Measurements from ENCODE around the gene CREG2.
"Not testable (repeated sequence)": the region's sequence is repeated elsewhere in the genome, so short reads cannot be mapped to it uniquely, and the experiment has no call there.

Gene CREG2

DNA sequence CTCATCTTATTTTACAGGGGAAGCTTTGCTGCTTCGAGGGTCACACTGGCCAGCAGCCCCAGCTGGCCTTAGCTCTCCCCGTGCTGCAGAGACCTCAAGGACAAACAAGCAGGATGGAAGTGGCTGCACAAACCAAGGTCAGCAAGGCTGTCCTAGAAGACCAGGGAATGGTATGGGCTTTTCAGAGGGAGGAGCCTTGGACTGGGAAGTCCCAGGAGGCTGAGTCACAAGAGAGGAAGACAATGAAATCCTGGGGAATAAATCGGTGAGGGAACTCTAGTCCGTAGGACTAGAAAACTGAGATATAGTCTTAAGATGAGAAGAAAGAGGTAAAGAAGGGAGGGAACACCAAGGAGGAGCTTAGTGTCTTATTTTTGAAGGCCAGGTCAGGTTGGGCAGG lies 15.7 kb downstream of the CREG2 start:
- DNase-seq = no peak

DNA sequence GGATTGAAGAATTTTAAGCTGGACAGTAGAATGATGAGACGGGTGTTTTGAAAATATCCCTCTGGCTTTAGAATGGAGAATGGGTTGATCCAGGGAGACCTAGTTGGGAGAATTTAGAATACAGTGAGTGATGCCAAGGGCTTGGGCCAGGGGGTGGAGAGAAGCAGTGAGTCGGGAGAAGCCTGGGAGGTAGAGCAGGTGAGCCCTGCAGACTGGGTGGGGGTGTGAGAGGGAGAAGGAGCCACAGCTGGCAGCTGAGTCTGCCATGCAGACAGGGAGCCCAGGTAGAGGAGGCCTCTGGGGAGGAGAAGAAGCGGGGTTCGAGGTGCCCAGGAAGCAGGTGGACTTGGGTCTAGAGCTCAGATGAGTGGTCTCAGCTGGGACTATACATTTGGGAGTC lies 18.2 kb downstream of the CREG2 start:
- DNase-seq = no peak

DNA sequence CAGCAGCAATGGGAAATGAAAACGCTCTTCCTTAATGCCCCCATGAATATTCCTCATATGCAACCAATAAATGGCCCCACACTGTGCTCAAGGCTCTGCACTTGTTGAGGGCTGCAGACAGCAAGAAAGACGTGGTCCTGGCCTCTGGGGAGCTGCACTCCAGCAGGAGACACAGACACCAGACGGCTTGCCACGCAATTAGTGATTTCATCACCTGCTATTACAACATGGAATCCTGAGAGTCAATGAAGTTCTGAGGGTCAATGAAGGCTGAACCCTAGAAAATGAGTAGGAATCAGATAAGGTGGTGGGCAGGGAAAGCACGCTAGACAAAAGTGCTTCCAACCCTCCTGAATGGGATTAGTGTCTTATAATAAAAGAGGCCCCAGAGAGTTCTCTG lies 18.9 kb downstream of the CREG2 start:
- DNase-seq = no peak

DNA sequence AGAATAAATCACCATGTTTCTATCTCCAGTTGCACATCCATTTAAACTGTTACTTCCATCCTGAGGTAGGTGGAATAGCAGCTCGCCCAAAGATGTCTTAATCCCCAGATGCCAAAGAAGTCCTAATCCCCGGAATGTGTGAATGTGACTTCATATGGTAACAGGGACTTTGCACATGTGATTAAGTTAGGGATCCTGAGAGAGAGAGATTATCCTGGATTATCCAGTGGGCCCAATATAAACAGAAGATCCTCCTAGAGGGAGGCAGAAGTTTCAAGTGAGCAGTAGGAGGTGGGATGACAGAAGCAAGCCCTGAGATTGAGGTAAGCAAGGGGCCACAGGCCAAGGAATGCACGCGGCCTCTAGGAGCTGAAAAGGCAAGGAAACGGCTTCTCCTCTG lies 19.8 kb downstream of the CREG2 start:
- no peak for DNase-seq

DNA sequence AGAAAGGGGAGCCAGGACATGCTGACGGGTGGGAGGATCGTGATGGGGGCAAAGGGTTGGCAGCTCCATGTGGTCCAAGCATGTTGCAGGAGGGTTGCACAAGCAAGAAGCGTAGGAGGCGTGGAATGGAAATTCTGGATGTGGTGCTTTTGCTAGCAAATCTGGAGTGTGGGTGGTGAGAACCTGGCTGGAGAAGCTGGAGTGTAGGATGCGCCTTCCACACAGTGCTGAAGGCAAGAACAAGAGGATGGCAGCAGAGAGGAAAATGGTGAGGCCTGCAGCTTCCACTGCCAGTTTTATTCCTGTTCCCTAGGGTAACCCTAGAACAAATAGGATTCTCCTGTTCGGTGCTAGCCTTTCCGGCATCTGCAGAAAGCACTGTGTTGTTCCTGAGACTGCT lies 22.4 kb downstream of the CREG2 start:
- DNase-seq = no peak

DNA sequence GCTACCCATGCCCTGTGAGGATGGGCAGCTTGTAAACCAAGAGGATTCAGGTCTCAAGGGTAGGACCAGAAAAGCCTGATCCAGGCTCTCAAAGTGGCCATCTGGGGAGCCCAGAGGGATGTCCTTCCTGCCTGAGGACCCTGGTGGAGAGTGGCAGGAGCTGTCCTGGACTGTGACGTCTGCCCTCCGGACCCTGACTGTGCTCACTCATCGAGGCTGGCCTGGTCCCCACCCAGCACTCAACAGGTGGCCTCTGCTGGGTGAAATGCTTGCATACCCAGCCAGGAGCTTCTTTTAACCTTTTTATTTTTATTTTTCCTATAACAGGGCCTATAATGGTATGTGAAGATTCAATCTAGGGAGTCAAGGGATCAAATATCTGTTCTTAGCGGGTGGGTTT lies 24.5 kb downstream of the CREG2 start:
- no peak for DNase-seq

DNA sequence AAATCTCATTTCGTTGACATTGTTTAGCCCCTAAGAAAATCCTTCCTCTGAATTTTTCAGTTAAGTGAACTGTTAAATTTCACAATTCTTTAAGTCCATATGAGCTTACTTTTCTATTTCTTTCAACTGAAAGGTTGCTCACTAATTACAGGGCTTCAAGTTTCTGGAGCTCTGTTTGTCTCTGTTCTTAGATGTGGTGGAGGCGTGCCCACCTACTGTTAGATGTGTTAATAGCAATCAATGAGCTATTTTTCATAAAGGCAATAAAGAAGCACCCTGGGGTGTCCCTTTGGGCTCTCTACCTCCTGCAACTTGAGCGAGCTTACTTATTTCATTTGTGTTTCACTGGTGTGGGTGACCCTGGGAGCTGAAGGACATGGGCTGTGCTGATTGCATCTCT lies 25.0 kb downstream of the CREG2 start:
- DNase-seq = no peak

DNA sequence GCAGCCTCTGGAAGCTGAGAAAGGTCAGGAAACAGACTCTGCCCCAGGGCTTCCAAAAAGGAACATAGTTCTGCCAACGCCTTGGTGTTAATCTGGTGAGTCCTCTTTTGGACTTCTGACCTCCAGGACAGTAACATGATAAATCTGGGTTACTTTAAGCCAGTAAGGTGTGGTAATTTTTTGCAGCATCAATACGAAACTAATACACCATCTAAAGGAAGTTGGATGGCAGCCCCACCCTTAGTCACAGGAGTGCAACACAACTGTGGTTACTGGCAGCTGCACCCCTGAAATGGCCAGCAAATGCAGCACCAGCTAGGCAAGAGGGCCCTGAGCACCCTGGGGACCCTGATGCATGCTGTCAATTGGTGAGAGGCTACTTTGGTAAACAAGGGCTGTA lies 25.8 kb downstream of the CREG2 start:
- DNase-seq = no peak

DNA sequence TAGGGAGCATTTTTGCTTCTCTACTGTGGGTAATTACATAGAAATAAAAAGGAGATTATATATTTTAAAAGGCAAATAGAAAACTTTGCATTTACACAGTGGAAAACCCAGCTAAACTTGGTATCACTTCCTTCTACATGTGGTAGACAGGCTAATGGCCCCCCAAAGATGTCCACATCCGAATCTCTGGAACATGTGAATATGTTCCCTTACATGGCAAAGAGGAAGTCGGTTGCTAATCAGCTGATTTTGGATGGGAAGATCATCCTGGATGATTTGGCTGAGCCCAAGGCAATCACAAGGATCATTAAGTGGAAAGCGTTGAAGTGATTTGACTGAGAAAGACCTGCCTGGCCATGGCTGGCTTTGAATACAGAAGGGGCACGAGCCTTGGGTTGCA lies 26.2 kb downstream of the CREG2 start:
- DNase-seq = no peak

DNA sequence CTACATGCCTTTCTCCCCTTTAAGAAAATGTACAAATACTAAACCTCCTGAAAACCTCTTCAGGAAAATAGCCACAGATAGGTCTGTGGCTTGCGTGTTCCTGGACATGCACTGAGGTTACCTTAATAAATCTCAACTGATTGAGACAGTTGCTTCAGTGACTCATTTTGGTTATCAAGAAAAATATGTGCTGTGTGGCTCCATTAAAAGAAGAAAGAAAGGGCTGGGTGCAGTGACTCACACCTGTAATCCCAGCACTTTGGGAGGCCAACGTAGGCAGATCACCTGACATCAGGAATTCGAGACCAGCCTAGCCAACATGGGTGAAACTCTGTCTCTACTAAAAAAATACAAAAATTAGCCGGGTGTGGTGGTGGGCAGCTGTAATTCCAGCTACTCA lies 27.1 kb downstream of the CREG2 start:
- no peak for DNase-seq

DNA sequence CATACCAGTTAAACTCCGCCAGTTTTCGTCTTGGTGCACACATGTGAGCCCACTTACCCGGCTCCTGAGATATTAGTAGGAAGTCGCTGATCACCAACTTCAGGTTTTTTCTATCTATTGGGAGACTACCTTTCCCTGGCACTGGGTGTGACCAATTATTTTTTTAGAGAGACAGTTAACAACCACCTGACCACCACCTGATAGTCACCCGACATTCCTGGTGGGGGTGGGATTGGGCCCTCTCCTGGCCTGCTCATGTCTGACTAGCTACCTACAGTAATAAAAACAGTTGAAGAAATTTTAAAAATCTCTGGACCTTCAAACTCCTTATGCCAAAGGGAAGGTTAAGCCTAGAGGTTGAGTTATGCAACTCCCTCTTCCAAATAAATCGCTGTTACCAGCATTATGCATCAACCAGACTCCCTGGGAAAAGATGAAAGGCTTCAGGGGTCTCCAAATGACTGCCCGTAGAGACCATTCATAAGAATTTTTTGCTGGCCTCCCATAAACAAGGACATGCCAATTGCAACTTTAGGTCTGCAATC lies 27.8 kb downstream of the CREG2 start:
- no peak for DNase-seq

DNA sequence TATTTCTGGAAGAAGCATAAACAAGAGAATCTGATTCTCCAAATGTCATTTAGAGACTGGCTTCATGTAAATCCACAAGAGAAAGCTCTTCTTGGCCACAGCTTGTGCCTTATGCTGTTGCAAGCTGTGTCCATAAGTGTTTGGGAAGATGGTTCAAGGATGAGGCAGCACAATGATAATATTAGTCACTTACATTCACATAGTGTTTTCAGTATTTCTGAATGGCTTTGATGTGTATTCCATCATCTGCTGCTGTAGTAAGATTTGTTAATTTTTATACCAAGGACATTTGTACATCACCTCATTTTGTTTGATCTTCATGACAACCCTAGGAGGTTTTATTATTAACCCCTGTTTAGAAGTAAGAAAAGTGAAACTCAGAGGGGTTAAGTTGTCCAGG lies 29.9 kb downstream of the CREG2 start:
- no peak for DNase-seq

DNA sequence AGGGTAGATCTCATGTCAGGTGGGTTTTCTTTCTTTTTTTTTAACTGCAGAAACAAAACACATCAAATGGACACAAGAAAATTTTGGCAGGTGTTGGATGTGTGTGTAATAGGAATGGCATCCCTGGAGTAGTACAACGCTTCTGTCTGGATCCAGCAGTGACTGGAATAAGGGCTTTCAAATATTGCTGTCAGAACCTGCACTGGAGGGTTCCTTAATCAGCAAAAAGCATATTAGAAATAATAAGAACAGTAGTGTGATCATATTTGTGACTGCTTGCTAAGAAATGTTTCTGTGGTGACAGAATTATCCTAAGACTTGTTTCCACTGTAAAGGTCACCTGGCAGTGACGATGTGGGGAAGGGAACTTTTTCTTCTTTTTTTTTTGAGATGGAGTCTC lies 30.8 kb downstream of the CREG2 start:
- no peak for DNase-seq

DNA sequence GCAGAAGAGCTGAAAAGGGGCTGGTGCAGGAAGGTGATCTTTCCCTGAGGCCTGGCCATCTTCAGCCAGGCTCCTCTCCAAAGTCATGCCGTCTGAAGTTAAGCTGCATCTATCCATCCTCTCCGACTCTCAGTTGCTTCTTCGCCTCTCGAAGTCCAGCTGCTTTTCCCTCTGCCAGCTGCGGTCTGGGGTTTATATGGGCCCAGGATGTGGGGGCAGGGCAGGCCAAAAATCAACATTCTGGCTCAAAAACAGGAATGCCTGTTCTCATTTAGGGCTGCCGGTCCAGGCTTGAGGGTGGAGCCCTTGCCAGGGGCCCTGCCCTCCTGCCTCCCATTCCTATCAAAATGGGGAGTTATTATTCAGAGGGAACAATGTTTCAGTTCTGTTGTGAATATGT lies 31.2 kb downstream of the CREG2 start:
- DNase-seq = no peak

DNA sequence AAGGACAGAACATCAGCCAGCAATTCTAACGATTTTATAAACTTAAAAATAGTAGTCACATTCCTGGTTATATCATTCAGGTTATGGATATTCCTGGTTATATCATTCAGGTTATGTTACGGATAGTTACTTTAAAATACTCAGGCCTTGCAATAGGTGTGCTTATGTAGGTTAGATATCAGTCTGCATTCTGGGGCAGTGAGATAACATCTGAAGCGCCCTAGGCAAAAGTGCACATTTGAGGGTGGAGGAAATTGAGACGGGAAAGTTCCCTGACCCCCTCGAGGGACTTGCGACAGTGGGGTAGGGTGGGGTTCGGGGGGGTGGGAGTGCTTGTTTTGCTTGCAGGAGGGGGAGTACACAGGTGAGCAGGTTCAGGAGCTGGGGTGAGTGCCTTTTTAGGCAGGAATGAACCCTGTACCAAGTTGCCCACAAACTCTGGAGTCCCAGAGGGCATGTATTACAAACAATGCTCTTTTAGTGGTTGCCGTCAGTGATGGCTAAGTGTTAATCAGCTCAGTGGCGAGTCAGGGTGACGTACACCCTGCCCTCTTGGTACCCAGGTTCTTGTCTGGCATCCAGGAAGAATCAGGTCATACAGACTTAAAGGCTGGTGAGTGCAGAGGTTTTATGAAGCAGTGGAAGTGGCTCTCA lies 31.8 kb downstream of the CREG2 start:
- DNase-seq = no peak

DNA sequence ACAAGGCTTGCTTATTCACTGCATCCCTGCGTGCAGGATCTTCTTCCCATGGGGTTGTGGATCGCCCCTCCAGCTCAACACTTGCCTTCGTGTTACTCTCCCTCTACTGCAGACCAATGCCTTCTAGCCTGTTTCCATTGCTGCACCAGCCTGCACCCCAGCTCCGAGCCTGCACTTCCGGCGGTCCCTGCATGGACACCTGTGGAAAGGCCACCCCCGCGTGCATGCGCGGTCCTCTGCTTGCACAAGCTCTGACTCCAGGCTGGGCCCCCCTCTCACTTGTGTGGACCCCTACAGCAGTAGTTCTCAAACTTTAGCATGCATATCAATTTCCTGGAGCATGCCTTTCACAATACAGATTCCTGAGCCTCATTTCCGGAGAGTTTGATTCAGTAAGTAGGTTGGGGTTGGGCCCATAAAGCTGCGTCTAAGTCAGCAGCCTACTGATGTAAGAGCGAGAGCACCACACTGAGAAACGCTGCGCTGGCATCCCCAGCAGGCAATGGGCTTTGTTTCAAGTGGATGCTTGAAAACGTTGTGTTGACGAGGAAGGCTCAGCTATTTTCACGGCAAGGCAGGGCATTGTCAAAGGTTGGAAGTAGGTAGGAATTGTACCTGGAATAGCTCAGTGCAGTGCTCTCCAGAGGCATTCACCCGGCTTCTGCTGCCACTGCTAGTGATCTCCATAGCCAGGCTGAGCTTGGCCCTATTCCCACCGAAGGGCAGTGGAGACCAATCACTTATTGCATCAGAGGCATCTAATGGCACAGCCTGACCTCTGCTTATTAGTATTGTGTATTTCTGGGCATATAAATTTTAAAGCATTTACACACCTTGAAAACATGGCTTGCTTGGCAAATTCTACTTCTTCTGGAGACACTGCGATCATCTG lies 32.6 kb downstream of the CREG2 start:
- no peak for DNase-seq

DNA sequence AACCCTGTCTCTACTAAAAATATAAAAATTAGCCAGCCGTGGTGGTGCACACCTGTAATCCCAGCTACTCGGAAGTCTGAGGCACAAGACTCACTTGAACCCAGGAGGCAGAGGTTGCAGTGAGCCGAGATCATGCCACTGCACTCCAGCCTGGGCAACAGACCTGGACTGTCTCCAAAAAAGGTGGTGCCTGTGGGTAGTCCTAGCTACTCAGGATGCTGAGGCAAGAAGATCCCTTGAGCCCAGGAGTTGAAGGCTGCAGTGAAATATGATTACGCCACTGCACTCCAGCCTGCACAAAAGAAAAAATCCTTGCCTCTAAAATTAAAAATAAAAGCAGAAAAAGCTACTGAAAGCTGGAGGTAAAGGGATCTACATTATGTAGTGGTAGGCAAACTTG lies 34.7 kb downstream of the CREG2 start:
- DNase-seq = not testable (repeated sequence)

DNA sequence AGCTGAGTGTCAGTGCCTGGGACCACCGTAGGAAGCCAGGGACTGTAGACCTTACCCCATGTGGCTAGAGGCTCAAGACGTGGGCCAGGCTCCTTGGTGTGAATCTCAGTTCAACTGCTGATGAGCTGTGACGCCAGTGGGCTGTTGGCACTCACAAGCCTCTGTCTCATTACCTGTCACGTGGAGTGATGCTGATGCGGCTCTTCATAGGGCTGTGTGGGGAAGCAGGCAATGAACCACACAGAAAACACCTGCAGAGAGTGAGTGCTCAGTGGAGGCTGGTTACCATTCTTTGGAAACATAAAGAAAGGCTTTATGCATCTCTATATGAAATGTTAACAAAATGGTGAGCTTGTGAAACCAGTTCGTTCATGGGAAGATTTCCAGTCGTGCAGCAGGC lies 36.1 kb downstream of the CREG2 start:
- no peak for DNase-seq

DNA sequence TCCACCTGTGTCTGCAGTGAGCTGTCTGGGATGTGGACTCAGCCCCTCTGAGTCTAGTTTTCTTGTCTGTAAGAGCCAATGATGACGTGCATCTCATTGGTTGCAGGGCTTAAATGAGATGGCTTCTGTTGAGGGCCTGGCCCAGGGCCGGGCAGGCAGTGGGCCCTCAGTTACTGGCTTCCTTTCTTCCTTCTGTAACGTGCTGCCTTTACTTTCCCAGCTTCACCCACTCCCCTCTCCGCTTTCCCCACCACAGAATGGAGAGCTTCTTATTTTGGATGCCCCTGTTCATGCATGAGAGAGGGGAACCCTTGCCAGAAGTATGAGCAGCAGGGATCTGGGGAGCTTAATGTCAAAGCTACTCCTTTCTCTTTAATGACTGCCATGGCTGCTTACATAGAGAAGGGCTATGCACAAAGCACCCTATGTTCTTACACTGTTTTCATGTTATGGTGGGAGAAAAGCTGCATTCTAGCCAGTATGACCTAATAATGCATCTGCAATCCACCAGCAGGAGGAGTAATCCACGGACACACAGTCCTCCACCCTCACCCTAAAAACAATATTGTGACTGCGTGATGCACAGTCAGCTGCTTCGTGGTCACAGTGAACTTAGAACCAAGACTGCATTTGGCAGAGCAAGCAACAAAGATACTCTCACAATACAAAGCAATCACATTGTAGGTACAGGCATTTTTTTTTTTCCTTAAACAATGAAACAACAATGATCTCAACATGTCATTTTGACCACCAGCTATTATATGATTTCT lies 37.2 kb downstream of the CREG2 start:
- DNase-seq = no peak

DNA sequence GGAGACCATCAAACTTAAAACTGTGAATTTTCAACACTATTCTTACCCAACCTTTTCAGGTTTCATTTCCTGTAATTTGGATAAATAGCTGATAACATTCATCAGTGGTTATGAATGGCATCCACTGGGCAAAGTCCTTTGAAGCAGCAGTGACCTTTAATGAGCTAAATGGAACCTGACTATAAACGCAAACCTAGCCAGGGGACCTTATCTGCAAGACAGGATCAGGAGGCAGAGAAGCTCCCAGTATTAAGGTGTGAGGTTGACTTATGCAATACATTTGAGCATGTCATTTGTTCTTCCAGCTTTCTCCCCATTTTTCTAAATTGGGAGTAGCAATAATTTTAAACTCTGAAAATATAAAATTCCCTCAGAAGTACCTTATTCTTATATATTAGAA lies 38.4 kb downstream of the CREG2 start:
- DNase-seq = no peak

DNA sequence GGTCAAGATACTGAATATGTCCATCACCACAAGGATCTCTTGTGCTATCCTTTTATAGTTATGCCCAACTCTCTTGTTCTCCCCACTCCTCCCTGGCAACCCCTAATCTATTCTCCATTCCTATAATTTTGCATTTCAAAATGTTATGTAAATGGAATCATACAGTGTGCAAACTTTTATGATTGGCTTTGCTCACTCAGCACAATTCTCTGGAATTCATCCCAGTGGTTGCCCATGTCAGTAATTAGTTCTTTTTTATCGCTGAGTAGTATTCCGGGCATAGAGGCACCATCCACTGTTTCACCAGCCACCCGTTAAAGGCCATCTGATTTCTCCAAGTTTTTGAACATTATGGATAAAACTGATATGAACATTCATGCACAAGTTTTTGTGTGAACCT lies 40.4 kb downstream of the CREG2 start:
- no peak for DNase-seq

DNA sequence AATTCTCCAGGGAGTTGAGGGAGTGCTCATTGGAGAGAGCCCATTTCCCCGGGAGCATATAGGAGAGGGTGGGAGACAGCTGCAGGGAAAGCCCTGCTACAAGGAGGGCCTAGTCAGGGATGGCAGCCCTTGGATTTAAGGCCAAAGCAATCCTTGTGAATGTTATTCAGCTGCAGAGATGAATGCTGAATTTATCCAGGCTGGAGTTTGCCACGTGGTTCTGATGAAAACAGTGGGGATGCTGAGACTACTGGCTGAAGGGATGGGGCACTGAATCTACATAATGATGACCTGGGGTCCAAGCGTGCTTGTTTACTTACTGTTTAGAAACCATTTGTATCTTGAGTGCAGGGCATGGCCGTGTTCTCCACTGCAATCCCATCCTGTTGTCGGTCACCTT lies 43.2 kb downstream of the CREG2 start:
- no peak for DNase-seq

DNA sequence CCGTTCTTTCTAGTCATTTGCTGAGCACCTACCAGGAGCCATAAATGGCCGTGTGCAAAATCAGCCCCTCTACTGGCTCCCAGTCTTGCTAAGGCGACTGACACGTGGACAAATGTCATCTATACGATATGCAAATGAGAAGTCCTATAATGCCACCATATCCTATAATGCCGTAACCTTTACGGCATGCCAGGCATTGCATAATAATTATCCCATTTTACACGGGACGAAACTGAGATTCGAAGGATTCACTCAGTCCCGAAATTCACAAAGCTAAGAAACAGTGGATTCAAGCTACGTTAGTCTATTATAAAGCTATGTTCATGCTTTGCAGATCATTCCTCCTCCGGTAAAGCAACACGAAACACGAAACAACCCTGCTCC lies 44.7 kb downstream of the CREG2 start:
- no peak for DNase-seq
